Stimulated activated CD4-positive, alpha-beta T cell treated with anti-CD3 and anti-CD28 coated beads, Interleukin-12 subunit alpha, Interleukin-12 subunit beta, amount 100 ng/mL, for 48 hours (primary cell): ENCODE measurements around the gene HYI.
"Not testable (repeated sequence)": the region's sequence is repeated elsewhere in the genome, so short reads cannot be mapped to it uniquely, and the experiment has no call there.

Experiments
- DNase-seq, 3 donors: peaks; one replicate each; pipeline ENCODE4 v3.0.0-alpha.2; 2020; ENCODE audit warnings: low read depth in 2 of 3, low spot score in 1 of 3

Gene HYI

DNA sequence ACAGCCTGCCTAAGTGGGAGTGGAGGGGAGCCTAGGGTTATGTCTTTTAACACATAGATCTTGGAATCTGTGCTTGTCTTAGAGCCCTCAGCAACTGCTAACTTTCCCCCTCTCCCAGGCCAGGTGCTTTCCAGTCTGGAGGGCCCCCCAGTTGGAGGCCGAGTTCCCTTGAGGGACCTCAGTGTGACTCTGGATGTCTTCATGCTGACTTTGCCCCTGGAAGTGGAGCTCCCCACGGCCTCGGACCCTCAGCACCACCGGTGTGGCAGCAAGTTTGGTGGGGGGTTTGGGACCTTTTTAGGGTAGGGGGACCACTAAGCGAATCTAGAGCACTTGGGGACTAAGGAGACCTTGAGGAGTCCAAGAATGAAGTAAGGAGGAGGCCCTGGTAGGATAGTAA lies 22.9 kb downstream of the HYI start:
- no peak for DNase-seq

DNA sequence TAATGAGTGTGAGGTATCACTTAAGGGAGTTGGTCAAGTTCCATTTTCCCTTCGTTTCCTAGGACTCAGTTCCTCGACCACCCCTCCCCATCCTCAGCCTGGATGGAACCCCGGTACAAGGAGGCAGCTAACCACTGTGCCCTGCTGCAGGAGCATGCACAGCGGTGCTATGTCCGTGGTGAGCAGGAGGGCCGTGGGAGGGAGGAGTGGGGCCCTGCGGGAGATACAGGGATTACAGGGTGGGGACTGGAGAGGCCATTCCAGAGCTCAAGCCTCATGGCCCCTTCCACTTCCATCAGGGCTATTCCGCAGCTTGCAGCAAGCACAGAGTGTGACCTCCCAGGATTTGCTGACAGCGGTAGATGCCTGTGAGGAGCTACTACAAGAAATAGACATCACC lies 25.8 kb downstream of the HYI start:
- DNase-seq: no peak

DNA sequence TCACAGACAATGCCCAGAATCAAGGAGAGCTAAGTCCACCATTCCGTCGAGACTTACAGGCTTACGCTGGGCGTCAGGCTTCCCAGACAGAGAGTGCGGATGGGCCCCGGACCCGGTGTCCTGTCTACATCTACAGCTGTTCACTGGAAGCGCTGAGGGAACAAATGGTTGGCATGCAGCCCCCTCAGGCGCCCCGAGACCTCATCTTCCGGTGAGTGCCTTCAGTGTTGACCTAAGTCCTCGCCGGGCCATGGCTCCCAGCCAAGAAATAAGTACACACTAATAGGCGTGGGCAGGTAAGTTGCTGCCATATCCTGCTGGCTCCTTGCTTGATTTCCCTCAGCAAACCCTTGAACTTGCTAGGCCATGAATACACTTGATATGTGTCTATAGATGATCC lies 26.2 kb downstream of the HYI start:
- DNase-seq: no peak

DNA sequence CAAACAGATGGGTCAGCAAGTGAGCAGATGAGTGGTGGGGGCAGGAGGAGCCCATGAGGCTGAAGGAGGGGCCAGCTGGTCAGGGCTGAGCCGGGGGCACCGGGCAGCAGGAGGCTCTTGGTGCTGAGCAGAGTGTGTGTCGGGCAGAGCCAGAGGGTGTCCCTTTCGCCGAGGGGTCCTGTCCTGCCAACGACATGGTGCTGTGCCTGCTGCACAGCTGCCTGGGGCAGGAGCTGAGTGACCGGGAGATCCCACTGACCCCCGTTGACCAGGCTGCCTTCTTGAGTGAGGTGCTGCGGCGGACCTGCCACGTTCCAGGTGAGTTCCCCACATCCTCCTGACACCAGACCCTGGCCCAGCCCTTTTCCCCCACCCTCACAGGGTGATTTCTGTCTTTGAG lies 27.5 kb downstream of the HYI start:
- DNase-seq: no peak

DNA sequence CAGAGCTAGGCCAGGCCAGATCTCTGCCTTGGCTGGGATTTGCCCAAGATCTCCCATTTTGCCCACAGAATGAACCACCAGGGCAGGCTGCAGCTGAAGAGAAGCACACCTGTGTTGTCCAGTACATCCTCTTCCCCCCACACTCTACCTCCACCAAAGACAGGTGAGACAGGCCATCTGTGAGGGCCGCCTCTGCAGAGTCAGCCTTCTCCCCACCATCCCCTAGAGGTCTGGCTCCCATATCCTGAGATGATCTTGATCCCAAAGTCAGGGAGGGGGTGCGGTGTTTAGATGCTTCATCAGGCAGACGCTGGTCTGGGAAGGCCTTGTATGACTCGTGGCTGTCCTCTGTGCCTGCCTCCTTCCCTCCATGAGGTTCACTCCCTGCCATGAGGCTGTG lies 28.7 kb downstream of the HYI start:
- no peak for DNase-seq

DNA sequence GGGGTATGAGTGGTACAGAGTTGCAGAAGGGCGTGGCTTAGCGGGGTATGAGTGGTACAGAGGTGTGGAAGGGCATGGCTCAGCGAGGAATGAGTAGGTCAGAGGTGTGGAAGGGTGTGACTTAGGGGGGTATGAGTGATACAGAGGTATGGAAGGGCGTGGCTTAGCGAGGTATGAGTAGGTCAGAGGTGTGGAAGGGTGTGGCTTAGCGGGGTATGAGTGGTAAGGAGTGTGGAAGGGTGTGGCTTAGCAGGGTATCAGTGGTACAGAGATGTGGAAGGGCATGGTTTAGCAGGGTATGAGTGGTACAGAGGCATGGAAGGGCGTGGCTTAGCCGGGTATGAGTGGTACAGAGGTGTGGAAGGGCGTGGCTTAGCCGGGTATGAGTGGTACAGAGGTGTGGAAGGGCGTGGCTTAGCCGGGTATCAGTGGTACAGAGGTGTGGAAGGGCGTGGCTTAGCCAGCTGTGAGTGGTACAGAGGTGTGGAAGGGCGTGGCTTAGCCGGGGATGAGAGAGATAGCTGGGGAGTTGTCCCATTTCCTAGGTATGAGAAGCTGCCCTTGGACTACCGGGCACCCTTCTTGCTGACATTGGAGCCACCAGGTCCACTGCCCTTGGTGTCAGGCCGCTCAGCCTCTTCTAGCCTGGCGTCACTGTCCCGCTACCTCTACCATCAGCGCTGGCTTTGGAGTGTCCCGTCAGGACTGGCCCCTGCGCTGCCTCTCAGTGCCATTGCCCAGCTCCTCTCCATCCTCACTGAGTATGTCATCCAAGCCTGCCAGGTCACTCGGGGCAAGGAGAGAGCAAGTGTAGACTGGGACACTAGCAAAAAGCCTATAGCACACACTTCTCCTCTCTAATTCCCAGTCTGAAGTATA lies 29.8 kb downstream of the HYI start:
- DNase-seq: peak in 1 of 3 donors; percentile 3

DNA sequence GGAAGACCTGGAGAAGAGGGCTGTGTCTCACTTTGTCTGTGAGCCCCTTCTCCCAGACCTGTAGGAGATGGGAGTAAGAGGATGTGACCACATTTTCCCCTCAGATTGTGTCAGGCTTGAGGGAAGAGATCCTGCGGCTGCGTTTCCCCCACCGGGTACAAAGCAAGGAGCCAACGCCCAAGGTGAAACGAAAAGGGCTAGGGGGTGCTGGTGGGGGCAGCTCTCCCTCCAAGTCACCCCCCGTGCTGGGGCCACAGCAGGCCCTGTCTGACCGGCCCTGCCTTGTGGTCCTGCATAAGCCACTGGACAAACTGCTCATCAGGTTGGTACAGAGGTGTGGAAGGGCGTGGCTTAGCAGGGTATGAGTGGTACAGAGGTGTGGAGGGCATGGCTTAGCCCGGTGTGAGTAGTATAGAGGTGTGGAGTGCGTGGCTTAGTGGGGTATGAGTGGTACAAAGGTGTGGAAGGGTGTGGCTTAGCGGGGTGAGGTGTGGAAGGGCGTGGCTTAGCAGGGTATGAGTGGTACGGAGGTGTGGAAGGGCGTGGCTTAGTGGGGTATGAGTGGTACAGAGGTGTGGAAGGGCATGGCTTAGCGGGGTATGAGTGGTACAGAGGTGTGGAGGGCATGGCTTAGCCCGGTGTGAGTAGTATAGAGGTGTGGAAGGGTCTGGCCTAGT lies 30.6 kb downstream of the HYI start:
- DNase-seq: no peak

DNA sequence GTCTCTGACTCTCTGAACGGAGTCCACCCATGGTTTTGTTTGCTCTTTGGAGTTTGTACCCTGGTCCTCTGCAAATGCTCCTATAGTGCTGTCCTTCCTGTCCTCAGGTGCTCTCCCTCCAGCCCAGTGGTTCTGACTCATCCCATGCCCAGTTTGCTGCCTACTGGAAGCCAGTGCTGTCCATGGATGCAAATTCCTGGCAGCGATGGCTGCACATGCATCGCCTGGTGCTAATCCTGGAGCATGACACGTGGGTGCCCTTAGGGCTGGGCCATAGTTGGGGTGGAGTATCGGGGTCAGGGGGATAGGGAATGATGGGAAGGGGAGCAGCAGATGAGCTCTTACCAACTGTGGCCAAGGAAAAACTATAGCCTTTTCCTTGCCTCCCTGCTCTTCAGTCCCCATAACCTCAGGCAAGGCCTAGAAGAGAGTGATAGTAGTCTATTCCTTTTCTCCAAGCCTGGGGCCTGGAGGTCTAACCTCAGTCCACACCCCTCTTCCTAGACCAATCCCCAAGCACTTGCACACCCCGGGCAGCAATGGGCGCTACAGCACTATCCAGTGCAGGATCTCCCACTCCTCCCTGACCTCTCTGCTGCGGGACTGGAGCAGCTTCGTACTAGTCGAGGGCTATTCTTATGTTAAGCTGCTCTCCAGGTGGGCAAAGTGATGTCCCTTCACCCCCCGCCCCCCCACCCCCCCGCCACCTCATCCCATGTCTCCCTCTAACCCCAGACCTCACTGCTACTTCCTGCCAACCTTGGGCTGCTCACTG lies 31.6 kb downstream of the HYI start:
- DNase-seq: no peak

DNA sequence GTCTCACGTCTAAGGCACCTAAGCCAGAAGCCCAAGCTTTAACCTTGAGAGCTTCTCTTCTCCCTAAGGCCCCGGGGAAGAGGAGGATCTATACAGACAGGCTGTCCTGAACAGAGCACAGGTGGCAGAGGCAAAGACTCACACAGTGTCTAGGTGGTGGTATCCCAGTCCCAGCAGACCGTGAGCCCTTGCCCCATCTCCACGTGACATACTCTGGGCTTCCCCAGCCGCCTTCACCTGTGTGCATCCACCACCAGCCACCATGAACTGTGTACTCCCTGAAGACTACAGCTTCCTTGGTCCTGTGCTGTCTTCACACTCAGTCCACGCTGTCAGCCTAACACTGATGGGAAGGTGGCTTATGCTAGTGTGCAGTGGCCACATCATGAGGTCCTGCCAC lies 32.3 kb downstream of the HYI start:
- no peak for DNase-seq

DNA sequence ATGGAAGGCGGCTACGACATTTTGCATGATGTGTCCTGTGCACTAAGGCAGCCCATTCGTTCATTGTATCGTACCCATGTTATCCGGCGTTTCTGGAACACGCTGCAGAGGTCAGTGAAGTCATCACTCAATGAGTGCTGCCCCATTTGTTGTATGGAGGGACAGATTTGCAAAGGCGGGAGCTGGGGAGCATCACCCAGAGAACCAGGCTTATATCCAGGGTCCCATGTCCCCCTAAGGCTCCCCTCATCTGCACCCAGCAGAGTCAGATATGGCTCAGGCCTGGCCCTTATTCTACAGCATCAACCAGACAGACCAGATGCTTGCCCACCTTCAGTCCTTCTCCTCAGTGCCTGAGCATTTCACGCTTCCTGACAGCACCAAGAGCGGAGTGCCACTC lies 32.9 kb downstream of the HYI start:
- DNase-seq: no peak

DNA sequence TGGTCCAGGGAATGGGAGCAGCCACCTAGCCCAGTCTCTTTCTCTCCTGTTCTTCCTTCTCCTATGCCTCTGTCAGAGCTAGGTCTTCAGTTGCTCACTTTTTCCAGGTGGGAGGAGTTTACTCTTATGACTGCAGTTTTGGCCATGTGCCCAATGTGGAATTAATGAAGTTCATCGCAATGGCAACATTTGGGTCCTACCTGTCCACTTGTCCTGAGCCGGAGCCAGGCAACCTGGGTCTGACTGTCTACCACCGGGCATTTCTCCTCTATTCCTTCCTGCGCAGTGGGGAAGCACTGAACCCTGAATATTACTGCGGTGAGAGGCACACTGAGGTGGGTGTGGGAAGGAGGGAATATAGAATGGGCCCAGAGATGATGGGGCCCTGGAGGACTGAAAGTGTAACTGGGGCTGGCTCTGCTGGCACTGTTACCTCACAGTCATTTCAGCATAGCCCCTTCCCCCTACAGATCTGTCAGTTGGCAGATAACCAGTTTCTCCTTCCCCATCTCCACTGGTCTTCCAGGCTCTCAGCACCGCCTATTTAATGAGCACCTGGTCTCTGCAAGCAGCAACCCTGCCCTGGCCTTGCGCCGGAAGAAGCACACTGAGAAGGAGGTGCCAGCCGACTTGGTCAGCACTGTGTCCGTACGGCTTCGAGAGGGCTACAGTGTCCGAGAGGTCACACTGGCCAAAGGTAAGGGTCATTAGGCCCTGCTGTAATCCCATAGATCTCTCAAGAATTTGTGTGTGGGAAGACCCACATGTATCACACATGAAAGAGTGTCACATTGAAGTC lies 33.9 kb downstream of the HYI start:
- no peak for DNase-seq

DNA sequence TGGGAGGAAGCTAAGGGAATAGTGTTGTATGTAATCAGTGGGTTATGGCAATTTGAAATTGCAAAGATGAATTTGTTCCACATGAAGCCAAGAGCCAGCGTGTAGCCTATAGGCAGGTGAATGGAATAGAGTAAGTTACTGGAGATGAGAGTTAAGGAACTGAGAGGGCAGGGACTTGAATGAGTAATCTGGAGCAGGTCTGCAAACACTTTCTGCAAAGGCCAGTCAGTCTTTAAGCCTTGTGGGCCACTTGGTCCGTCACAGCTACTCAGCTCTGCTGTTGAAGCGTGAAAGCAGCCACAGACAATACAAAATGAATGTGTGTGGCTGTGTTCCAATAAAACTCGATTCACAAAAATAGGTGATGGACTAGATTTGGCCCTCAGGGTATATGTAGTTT lies 34.9 kb downstream of the HYI start:
- no peak for DNase-seq

DNA sequence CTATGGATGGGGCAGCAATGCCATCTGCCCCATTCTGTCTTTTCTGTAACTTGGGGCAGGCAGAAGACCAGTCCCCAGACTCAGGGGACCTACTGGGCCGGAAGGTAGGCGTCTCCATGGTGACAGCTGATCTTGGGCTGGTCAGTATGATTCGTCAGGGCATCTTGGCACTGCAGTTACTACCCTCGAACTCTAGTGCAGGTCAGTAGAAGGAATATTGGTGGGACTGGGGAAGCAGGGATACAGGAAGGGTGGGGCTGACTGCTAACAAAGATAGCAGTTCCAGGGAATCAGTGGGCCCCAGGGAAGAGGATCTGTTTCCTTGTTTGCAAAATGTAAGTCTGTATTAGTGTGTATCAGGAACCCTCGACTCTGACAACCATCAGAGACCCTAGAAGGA lies 37.8 kb downstream of the HYI start:
- DNase-seq: no peak

DNA sequence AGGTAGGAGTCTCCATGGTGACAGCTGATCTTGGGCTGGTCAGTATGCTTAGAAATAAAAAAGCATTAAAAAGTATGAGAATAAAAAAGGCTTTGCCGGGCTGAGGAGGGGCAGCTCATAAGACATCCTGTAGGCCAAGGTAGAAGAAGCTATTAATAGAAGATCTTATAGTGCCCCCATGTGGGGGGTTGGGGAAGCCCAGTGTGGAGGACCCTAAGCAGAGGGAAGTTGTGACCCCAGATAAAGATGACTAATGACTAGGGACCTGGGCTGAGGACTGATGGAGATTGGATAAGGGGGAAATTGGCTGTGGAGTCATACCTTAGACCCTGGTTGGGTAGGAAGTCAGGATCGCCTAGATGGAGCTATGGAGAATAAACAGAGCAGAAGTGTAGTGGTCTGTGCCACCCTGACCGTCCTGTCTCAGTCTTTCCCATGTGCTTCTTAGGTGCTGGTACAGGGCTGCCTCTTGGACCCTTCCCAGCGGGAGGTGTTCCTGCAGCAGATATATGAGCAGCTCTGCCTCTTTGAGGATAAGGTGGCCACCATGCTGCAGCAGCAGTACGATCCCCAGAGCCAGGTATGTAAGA lies 39.0 kb downstream of the HYI start:
- peak; percentile 34 to 52 (median 36) for DNase-seq

DNA sequence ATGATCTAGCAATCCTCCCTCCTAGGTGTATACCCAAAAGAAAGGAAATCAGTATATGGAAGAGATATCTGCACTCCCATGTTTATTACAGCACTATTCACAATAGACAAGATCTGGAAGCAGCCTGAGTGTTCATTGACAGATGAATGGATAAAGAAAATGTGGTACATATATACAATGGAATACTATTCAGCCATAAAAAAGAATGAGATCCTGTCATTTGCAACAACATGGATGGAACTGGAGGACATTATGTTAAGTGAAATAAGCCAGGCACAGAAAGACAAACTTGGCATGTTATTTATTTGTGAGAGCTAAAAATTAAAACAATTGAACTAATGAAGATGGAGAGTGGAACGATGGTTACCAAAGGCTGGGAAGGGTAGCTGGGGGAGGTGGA lies 40.3 kb downstream of the HYI start:
- not testable (repeated sequence) for DNase-seq

DNA sequence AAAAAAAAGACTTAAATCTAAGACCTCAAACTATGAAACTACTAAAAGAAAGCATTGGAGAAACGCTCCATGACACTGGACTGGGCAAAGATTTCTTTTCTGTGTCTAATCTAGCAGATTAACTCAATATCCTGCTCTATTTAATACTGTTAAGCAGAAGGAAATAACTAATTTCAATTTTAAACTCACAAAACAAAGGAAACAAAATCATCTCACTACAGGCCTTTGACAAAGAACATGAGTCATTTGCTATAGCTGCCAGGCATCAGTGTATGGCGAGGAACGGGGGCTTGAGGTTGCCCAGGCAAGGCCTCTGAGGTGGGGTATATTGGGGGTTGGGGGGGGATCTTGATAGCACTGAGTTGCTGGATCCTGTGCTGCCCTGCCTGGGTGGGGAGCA lies 43.2 kb downstream of the HYI start:
- no peak for DNase-seq

DNA sequence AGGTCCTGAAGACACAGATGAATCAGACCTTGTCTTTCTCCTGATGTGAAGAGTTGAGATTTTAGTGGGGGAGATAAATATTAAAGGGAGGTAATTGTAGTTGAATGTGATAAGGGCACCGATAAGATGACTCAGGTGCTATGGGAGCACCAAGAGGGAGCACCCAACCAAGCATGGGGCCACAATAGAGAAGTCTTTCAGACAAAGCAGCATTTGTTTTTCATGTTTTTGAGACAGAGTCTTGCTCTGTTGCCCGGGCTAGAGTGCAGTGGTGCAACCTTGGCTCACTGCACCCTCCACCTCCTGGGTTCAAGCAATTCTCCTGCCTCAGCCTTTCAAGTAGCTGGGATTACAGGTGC lies 47.9 kb downstream of the HYI start:
- no peak for DNase-seq

DNA sequence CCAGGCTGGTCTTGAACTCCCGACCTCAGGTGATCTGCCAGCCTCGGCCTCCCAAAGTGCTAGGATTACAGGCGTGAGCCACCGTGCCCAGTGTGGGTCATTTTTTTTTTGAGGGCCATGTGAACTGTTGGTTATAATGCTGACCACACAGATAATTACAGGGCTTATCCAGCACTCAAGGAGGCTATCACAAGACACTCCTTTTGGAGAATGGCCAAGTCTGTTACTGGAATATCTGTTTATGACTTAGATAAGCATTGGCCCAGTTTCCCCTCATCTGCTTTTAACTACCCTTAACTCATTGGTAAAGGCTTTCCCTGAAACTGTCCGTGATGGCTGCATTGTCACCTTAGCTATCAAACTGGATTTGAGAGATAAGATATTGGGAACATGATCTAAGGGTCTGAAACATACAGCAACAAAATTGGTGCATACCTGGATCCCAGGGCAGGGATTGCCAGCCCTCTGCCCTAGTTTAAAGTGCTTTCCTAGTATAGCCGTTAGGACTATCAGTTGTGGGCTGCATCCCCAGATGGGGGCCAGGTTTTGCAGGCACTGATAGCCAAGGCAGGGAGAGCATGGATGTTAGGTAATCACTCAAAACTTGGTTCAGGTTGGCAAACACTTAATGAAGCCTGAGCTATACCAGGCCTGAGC lies 48.4 kb downstream of the HYI start:
- no peak for DNase-seq

DNA sequence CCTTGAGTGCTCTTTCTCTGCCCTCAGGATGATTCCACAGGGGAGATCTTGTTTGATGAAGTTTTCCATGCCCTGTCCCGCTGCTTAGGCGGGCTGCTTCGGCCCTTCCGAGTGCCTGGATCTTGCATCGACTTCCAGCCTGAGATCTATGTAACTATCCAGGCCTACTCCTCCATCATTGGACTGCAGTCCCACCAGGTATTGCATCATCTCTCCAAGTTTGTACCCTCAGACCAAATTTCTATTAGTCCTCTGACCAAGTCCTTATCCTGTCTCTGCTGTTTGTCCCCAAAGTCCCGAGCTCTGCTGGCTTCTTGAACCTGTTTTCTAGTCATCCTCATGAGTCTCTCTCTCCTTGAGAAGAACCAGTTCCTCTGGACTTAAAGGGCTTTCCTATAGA lies 49.4 kb downstream of the HYI start:
- DNase-seq: no peak

DNA sequence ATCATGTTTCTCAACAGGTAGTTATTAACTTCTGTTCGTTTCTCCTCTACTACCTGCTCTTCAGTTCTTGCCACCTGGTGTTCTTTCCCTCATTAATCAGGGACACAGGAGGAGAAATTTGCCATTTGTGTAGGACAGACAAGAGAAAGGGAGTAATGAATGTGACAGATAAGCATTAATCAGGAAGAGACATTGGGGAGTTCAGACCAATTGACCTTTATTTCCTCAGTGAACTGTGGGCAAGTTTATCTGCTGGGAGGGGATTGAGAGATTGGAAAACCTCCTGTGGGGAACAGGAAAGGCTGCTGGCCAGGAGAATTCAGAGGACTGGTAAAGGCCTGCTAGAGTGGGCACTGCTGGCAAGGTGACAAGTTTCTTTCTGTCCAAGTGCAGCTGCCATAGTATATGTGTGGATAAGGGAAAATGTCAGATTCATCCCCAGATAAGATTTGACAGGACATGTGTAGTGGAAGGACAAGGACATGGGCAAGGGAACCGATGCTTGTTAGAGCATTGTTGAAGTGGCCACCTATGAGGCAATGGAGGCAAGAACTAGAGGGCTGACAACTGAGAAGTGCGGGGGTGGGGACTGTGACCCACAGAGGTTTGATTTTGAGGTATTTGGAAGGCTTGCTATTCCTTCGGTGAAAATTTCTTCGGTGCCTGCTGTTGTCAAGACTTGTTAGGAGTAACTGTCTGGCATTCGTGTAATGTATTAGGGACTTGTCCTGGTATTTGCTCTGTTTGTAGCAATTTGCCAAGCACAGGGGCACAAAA lies 51.5 kb downstream of the HYI start:
- DNase-seq: no peak
